C4-2B (cell line): ENCODE results near the gene LYPLAL1.

Source experiments
- CTCF ChIP-seq: fragments of 450-650 bp; conservative IDR thresholded peaks from 2 replicates; pipeline ENCODE4 v1.5.1; 2017; ENCODE audit warnings: mild to moderate bottlenecking
- ZFX ChIP-seq: fragments of 450-650 bp; IDR thresholded peaks from 2 replicates; pipeline ENCODE4 v1.6.1; 2017

- TF ChIP-seq CTCF (no peak), ZFX (no peak)
These were observed 2.3 kb upstream of the LYPLAL1 start for GRCh38 chr1:219171192-219171935.
